ENCODE measurements around the gene SEC31B.
A peak's percentile ranks its signal among the peaks of the same experiment; 100 is the strongest.

The SEC31B gene

DNA sequence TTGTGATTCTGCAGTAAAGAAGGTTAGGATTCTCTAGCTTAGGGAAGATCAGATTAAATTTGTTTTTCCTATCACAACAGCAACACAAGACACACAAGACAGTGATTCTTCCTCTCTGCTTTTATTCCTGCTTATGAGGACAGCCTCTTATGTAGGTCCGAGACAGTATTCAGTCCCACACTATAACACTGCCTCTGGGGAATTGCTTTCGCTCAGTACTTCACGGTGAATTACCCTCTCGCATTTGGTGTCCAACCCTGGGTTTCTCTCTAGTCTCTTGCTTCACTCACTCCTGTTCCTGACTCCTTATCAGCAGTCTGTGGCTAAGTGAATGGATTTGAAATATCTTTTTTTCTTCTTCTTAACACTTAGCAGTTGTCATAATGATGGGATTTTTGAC is 17.8 kb upstream of the SEC31B start (continued):
- TF ChIP-seq ZFP3 (tag by site-specific recombination; IDR thresholded peaks at IDR 0.05; ENCODE audit: low read depth) (no peak), ZNF747 (tag by site-specific recombination; IDR thresholded peaks at IDR 0.05) (no peak), ZNF785 (tag by site-specific recombination; IDR thresholded peaks at IDR 0.05) (no peak), ZNF791 (tag by site-specific recombination; IDR thresholded peaks at IDR 0.05) (no peak)

DNA sequence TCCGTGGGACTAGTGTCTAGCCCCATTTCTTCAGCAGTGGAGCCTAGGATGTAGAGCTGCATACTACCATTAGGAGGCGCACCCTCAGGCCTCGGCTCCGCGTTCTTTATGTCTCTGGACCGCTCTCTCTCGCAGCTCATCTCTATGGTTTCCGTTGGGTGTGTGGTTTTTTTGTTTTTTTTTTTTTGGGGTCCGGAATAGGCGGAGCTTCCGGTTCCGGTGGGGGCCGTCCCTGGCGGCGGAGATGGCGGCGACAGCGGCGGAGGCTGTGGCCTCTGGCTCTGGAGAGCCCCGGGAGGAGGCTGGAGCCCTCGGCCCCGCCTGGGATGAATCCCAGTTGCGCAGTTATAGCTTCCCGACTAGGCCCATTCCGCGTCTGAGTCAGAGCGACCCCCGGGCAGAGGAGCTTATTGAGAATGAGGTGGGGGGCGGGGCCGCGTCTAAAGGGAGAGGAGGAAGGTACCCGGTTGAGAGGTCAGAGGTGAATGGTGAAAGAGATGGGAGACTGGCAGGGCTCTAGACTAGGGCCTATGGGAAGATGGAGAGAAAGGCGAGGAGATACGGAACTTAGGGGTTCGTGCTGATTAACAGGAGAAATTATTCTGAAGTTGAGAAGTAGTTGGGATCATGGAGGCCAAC is 16.2 kb upstream of the SEC31B start, which contains the start of gene HIF1AN:
Gene HIF1AN (plus strand): TSS at position 229 of the 639 bp plus-strand sequence. CDS start 16 bp downstream, at position 245.
- no peaks in the 10 kb centered on the region for H3K9me3 ChIP-seq (ENCODE audit: control insufficient read depth, insufficient read depth, low read depth, low read length)
- POLR2A ChIA-PET: interaction anchor here (0.6 to 1.5 kb wide), 22 partner anchors 9 to 499 kb away, joined by 3 to 19 read pairs (median 4); partner anchors contain the start of genes SCD and SLF2
- CTCF ChIA-PET: interaction anchor here (0.6 to 4.5 kb wide), 19 partner anchors 9 to 530 kb away, joined by 3 to 30 read pairs (median 4); partner anchors contain the start of gene SEC31B
- peaks cover 15% of the 10 kb centered on the region for H3K4me1 ChIP-seq (ENCODE audit: control insufficient read depth, insufficient read depth, low read length)
- peak within 1 kb of the TSS; percentile 79 for H3K4me3 ChIP-seq (ENCODE audit: low read depth, low read length)
- peaks cover 27 to 33% of the 10 kb centered on the region in 2 experiments for H3K36me3 ChIP-seq (ENCODE audit: control insufficient read depth in 2 of 2, insufficient read depth in 1 of 2, low read length in 2 of 2)
- H3K27ac ChIP-seq (ENCODE audit: extremely low read depth, low read depth, low read length): peak within 1 kb of the TSS; percentile 21; the same call in 1 of the 2 replicates
- TF ChIP-seq ZNF23 (tag by site-specific recombination; IDR thresholded peaks at IDR 0.05; ENCODE audit: borderline replicate concordance): no peak
- TF ChIP-seq KLF7 (tag by site-specific recombination; IDR thresholded peaks at IDR 0.05; ENCODE audit: borderline replicate concordance): 0 out of 2 replicates have a peak, but pooled peaks have one; percentile 67
- no peak for TF ChIP-seq ZNF132 (tag by site-specific recombination; IDR thresholded peaks at IDR 0.05; ENCODE audit: borderline replicate concordance)
- no peak for TF ChIP-seq MZF1 (tag by site-specific recombination; IDR thresholded peaks at IDR 0.05; ENCODE audit: borderline replicate concordance)
- TF ChIP-seq ZNF580 (tag by site-specific recombination; IDR thresholded peaks at IDR 0.05): peak; percentile 91
- no peak for TF ChIP-seq ZNF239 (tag by site-specific recombination; IDR thresholded peaks at IDR 0.05)
- TF ChIP-seq ZNF214 (tag by site-specific recombination; IDR thresholded peaks at IDR 0.05; ENCODE audit: borderline replicate concordance): no peak
- no peak for TF ChIP-seq MEIS1 (CRISPR knock-in tag; IDR thresholded peaks at IDR 0.05; ENCODE audit: borderline replicate concordance)
- TF ChIP-seq ZNF561 (tag by site-specific recombination; IDR thresholded peaks at IDR 0.05; ENCODE audit: borderline replicate concordance): peak; percentile 27; the same call in 1 of the 2 replicates
- peak; percentile 84 for TF ChIP-seq ZNF2 (tag by site-specific recombination; IDR thresholded peaks at IDR 0.05)
- TF ChIP-seq ZNF140 (tag by site-specific recombination; IDR thresholded peaks at IDR 0.05): no peak
- peak; percentile 88 for TF ChIP-seq ZNF324 (tag by site-specific recombination; IDR thresholded peaks at IDR 0.05)
- TF ChIP-seq ZFP3 (tag by site-specific recombination; IDR thresholded peaks at IDR 0.05; ENCODE audit: low read depth): no peak
- no peak for TF ChIP-seq SCRT1 (tag by site-specific recombination; IDR thresholded peaks at IDR 0.05; ENCODE audit: borderline replicate concordance)
- TF ChIP-seq AEBP2 (tag by site-specific recombination; IDR thresholded peaks at IDR 0.05; ENCODE audit: borderline replicate concordance): no peak
- TF ChIP-seq ZBTB49 (tag by site-specific recombination; IDR thresholded peaks at IDR 0.05; ENCODE audit: low read depth): no peak
- peak; percentile 94 for TF ChIP-seq KLF9 (tag by site-specific recombination; IDR thresholded peaks at IDR 0.05; ENCODE audit: low read depth)
- no peak for TF ChIP-seq HIC1 (tag by site-specific recombination; IDR thresholded peaks at IDR 0.05)
- no peak for TF ChIP-seq ZNF26 (tag by site-specific recombination; IDR thresholded peaks at IDR 0.05)
- TF ChIP-seq ZNF692 (tag by site-specific recombination; IDR thresholded peaks at IDR 0.05): peak; percentile 78
- no peak for TF ChIP-seq ZBTB44 (tag by site-specific recombination; IDR thresholded peaks at IDR 0.05)

Measured in HEK293 (cell line).